Measurements from ENCODE around the gene SYT9.

SYT9 gene

DNA sequence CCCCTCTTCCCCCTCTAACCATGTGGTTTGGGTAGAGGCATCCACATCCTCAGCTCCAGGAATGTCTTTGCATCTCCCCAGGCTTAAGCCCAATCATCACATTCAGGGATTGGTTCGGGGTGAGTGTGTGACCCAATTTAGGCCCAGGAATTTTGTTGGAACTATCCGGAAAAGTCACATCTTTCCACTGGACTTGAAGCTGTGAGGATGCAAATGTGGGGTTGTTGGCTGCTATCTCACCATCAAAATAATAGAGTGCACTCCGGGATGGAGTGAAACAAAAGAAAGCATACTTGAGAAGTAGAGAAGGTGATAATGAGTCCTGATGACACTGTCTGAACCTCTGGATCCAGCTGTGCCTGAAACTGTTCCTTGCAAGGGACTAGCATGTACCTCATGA, 199.8 kb downstream of the SYT9 start:
- FAIRE-seq, result no peak
- no peak for DNase-seq (ENCODE audit: extremely low spot score, insufficient read length, low read depth)

- FAIRE-seq (no peak), DNase-seq (ENCODE audit: extremely low spot score, insufficient read length, low read depth) (no peak)
Measured at GRCh38 chr11:7451952-7452494, 200.3 kb downstream of the SYT9 start.

DNA sequence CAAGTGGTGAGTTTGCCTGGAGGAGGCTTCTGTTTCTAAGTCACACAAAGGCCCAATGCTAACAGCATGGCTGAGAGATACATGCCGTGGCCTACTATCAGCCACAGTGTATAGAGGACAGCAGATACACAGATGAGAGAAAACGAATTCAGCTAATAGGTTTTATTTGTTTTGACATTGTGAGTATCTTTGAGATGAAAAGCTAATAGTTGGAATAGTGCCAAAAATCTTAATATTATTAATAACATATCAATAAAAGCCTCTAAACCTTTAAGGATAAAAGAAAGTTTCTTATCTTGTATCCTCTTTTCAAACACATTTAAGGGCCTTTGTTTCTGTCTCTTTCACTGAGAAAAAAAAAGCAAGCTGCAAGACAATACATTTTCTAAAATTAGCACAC, 203.2 kb downstream of the SYT9 start:
- FAIRE-seq, result no peak
- no peak for DNase-seq (ENCODE audit: extremely low spot score, insufficient read length, low read depth)

DNA sequence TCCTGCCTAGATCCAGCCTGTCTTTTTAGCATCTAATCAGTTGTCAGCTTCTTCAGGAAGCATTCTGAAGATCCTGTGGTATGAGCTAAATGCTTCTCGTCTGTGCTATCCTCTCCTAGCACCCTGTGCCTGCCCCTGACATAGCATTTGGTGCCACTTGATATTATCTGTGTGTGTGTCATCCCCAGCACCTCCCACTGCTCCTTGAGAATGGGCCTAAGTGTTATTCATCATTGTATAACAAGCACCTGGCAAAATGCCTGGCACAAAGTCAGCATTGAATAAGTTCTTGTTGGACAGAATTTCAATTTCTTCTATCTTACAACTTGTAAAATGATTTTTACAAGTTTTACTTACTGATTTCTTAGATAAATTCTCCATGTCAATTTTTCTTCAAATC, 205.5 kb downstream of the SYT9 start:
- DNase-seq (ENCODE audit: extremely low spot score, insufficient read length, low read depth) (no peak), FAIRE-seq (no peak)

DNA sequence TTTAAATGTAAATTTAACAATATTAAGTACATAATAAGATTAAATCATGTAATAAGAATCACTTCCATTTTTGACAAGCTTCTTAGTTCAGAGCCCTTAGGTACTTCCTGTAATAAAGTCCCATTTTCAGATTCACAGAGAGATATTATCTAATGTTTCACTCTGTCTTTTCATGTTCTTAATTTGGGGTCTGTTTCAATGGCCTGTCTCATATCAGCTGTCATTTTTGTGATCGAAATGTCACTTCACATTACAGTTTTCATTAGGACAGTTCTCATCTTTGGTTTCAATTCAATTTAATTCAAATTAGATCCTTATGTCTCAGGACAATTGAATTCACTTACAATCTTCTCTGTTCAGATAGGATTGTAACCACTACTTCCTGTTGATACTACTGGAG, 211.0 kb downstream of the SYT9 start:
- FAIRE-seq (no peak), DNase-seq (ENCODE audit: extremely low spot score, insufficient read length, low read depth) (no peak)

DNA sequence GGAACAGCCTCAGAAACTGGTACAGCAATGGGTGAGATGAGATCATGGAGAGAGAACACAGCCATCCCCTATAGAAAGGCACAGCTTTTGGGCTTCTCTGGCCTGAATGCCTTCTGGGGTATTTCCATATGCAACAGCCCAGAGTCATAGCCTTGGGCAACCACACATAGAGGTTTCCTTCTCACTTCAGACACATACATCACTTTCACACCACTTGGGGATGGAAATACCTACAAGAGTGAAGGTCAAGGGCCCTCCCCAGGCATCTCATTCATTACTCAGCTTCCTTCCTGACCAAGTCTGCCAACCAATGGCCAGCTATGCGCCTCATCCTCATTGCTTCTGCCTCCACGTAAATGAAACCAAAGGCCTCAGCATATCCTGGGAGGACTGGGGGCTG, 215.9 kb downstream of the SYT9 start:
- FAIRE-seq, result no peak
- DNase-seq (ENCODE audit: extremely low spot score, insufficient read length, low read depth), result no peak

- DNase-seq (ENCODE audit: extremely low spot score, insufficient read length, low read depth), result no peak
Measured at GRCh38 chr11:7469351-7469865, 217.7 kb downstream of the SYT9 start.

GRCh38 chr11:7471071-7471470, 219.4 kb downstream of the SYT9 start:
- no peak for FAIRE-seq
- no peak for DNase-seq (ENCODE audit: extremely low spot score, insufficient read length, low read depth)

More at GRCh38 chr11:7469351-7469865, 217.7 kb downstream of the SYT9 start:
- no peak for FAIRE-seq

DNA sequence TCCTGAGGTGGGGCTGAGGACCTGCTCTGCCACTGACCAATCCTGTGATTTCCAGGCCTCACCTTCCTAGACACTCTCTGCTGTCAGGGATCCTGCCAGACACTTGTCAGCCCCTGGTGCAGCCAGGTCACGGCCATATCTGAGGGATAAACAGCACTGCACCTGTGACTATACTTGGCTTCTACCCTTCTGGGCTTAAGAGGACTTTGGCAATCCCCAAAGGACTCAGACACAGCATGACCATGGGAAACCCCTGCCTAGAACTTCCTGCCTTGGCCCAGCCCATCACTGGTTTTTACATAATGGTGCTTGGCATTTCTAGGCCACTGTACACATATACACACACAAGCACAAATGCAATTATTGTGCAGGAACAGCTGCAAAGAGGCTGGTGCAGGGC, 222.0 kb downstream of the SYT9 start:
- peak; percentile 83 for FAIRE-seq

DNA sequence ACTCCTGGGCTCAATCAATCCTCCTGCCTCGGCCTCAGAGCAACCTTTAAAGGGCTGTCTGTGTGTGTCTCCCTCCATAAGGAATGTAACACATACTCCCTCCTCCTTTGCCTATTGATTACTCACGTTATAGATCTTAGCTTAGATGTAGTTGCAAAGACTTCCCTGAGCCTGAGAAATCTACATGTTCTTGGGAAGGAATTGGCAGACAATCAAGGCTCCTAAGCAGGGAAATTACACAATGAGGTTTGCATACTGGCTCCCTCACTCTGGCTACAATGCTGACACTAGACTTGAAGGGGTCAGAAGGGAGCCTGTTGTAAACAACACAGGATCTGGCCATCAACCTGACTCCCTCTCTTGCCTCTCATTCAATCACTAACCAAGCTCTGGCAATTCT, 228.4 kb downstream of the SYT9 start:
- no peak for DNase-seq (ENCODE audit: extremely low spot score, insufficient read length, low read depth)
- no peak for FAIRE-seq

More for the DNA sequence above, 222.0 kb downstream of the SYT9 start:
- peak; percentile 18 for DNase-seq (ENCODE audit: extremely low spot score, insufficient read length, low read depth)

DNA sequence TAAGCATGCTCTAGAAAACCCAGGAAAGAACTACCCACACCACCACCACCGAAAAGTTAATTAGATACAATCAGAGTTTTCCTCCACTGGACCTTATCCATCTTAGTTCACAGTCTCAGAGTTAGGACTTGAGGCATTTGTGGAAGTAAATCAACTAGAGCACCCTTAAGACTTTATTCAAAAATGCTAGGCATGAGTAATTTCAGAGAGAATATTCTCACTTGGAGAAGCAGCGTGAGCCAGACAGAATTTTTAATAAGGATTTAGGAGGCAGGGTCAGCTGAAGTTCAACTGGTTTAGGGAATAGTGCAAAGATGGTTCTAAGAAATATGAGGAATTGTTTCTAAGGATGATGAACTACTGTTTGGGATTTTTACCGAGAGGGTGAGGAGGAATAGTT, 232.4 kb downstream of the SYT9 start:
- no peak for FAIRE-seq

DNA sequence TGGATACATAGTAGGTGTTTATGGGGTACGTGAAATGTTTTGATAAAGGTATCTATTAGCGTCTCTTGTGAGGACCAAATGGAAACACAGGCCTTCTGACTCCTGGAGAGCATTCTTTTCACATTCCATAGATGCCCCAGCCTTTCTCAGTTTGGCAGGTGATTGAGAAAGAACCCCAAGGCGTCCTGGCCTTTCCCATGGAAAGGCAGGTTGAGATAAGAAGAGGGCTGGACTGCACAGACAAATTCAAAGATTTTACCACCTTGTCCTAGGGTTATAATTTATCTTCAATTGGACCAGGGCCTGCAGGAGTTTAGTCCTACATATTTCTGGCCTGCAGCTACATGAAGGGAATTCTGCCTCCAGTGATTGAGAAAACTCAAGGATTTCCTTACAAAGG, 232.9 kb downstream of the SYT9 start:
- no peak for FAIRE-seq
- DNase-seq (ENCODE audit: extremely low spot score, insufficient read length, low read depth), result no peak

More for the DNA sequence above, 232.4 kb downstream of the SYT9 start:
- DNase-seq (ENCODE audit: extremely low spot score, insufficient read length, low read depth), result no peak

- DNase-seq (ENCODE audit: extremely low spot score, insufficient read length, low read depth), result no peak
- FAIRE-seq, result no peak
Measured at GRCh38 chr11:7485186-7486097, 233.7 kb downstream of the SYT9 start, which contains the start of gene OLFML1. OLFML1 (plus strand) TSS chr11:7485506; CDS start chr11:7485876, 370 bp downstream.

DNA sequence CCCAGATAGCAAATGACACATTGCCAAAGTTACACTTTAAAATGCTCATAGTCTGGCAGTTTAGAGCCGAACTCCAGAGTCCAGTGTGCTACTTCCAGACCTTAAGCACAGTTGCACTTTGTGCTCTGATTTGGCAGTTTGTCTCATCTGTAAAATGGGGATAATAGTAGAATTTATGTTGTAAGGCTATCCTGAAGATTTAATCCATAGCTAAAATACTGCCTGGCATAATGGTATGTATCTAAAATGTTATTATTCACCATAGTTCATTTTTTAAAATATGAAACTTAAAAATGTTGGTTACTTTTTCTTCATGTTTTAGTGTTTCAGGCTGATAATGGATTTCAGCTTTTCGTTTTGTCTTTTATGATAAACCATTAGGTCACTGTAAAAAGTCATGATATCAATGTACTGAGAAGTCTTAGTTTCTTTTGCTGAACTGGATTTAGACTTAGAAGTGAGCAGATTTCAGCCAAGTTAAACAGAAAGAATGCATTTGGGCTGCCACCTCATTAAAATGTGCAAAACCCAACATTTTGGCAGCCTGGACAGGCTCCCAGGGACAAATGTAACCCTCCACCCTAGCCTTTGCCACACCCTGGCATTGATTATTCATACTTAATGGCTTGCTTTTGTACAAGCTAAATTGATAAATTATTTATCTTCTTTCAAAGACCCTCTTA, 234.5 kb downstream of the SYT9 start:
- FAIRE-seq (no peak), DNase-seq (ENCODE audit: extremely low spot score, insufficient read length, low read depth) (no peak)

- no peak for DNase-seq (ENCODE audit: extremely low spot score, insufficient read length, low read depth)
- FAIRE-seq, result no peak
Measured at GRCh38 chr11:7486781-7487140, 235.1 kb downstream of the SYT9 start.

GRCh38 chr11:7487360-7487759, 235.7 kb downstream of the SYT9 start:
- no peak for FAIRE-seq
- no peak for DNase-seq (ENCODE audit: extremely low spot score, insufficient read length, low read depth)

- FAIRE-seq, result no peak
- no peak for DNase-seq (ENCODE audit: extremely low spot score, insufficient read length, low read depth)
Measured at GRCh38 chr11:7488681-7489080, 237.0 kb downstream of the SYT9 start.

- FAIRE-seq (no peak), DNase-seq (ENCODE audit: extremely low spot score, insufficient read length, low read depth) (no peak)
Measured at GRCh38 chr11:7489376-7489775, 237.7 kb downstream of the SYT9 start.

DNA sequence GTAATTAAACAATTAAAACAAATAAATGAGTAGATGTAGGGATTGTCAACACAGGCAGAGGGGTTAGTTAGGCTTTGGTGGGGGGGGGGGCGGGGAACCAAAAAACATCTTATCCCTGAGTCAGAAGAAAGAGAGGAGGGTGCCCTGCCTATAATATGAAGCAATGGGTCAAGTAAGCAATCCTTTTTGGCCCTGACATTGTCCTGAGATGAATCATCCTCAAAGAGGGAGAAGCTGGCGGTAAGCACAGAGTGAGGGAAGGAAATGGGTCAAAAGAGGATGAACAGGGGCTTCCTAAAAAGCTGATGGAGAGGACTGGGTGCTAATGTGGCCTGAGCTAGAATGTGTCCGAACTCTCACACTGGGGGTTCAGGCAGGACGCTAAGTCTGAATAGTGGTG, 238.3 kb downstream of the SYT9 start:
- DNase-seq (ENCODE audit: extremely low spot score, insufficient read length, low read depth) (no peak), FAIRE-seq (no peak)

- no peak for DNase-seq (ENCODE audit: extremely low spot score, insufficient read length, low read depth)
- FAIRE-seq, result no peak
Measured at GRCh38 chr11:7490535-7490934, 238.8 kb downstream of the SYT9 start.

DNA sequence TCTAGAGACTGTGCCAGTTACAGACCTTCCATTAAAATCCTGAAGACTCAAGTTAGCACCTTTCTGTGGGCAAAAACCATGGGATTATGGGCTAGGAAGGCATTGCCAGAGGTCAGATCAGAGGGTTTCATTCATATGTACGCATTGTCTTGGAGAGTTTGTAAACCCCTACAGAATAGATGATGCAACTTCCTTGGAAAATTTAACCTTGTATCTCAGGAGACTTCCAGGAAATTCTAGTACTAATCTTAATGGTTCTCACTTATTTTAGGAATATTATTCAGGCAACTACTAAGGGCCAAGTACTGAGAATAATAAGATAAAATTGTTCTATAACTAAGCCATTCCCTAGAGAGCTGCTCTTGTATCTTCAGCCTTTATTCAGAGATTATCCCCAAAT, 240.5 kb downstream of the SYT9 start:
- FAIRE-seq (no peak), DNase-seq (ENCODE audit: extremely low spot score, insufficient read length, low read depth) (no peak)
